ENCODE data around the gene CDH4. TPM values are rescaled to one million over a fixed set of nuclear protein-coding genes. Genes with fewer than 3 reads are reported as not detected.

The CDH4 gene
- total RNA-seq, 1 donor from 2014 or later: 3.2 TPM

GRCh38 chr20:61818746-61819573, 566.9 kb downstream of the CDH4 start:
- Mint-ChIP-seq H3K27me3 (ENCODE audit: low read depth, unreplicated experiment) (peaks cover 39% of the 10 kb centered on the region), H3K4me1 (ENCODE audit: low read depth, unreplicated experiment) (no peaks in the 10 kb centered on the region), H3K36me3 (ENCODE audit: low read depth, unreplicated experiment) (no peaks in the 10 kb centered on the region), H3K27ac (ENCODE audit: unreplicated experiment) (no peak overlapping the region), H3K9me3 (ENCODE audit: unreplicated experiment) (peaks cover 3% of the 10 kb centered on the region), H3K4me3 (ENCODE audit: unreplicated experiment) (no peak overlapping the region)
- H3K4me2 ChIP-seq (ENCODE audit: low read length): no peak overlapping the region
- H3K9ac ChIP-seq (ENCODE audit: low read length): no peak overlapping the region
- no peaks in the 10 kb centered on the region for H3K27me3 ChIP-seq (ENCODE audit: insufficient read depth, low read length)
- H3K9me3 ChIP-seq (ENCODE audit: insufficient read depth, low read depth, low read length): no peaks in the 10 kb centered on the region
- H3K27ac ChIP-seq (ENCODE audit: low read depth, low read length): no peak overlapping the region
- H3K4me3 ChIP-seq (ENCODE audit: insufficient read depth, low read depth, low read length): no peak overlapping the region
- H4K20me1 ChIP-seq (ENCODE audit: insufficient read depth, low read length): no peaks in the 10 kb centered on the region
- no peaks in the 10 kb centered on the region for H3K79me2 ChIP-seq (ENCODE audit: insufficient read depth, low read length)
- FAIRE-seq (no peak), DNase-seq (ENCODE audit: low read depth) (no peak)
- H3K4me1 ChIP-seq (ENCODE audit: insufficient read depth, low read length): no peaks in the 10 kb centered on the region
- H2AFZ ChIP-seq (ENCODE audit: low read depth, low read length): no peak overlapping the region
- H3K36me3 ChIP-seq (ENCODE audit: insufficient read depth, low read length): no peaks in the 10 kb centered on the region
- TF ChIP-seq EZH2 (IDR thresholded peaks at IDR 0.05; ENCODE audit: insufficient read depth, low read length): no peak
- no peak for TF ChIP-seq CTCF (IDR thresholded peaks at IDR 0.05; ENCODE audit: insufficient read depth, low read depth, low read length)

GRCh38 chr20:61819574-61819846, 567.4 kb downstream of the CDH4 start:
- H3K36me3 ChIP-seq (ENCODE audit: insufficient read depth, low read length): no peaks in the 10 kb centered on the region
- Mint-ChIP-seq H3K36me3 (ENCODE audit: low read depth, unreplicated experiment) (no peaks in the 10 kb centered on the region), H3K9me3 (ENCODE audit: unreplicated experiment) (peaks cover 3% of the 10 kb centered on the region), H3K4me1 (ENCODE audit: low read depth, unreplicated experiment) (no peaks in the 10 kb centered on the region), H3K27ac (ENCODE audit: unreplicated experiment) (no peak overlapping the region), H3K27me3 (ENCODE audit: low read depth, unreplicated experiment) (peaks cover 39% of the 10 kb centered on the region), H3K4me3 (ENCODE audit: unreplicated experiment) (no peak overlapping the region)
- H3K79me2 ChIP-seq (ENCODE audit: insufficient read depth, low read length): no peaks in the 10 kb centered on the region
- DNase-seq (ENCODE audit: low read depth): no peak
- H3K9me3 ChIP-seq (ENCODE audit: insufficient read depth, low read depth, low read length): no peaks in the 10 kb centered on the region
- no peak overlapping the region for H3K4me3 ChIP-seq (ENCODE audit: insufficient read depth, low read depth, low read length)
- H4K20me1 ChIP-seq (ENCODE audit: insufficient read depth, low read length): no peaks in the 10 kb centered on the region
- H2AFZ ChIP-seq (ENCODE audit: low read depth, low read length): no peak overlapping the region
- FAIRE-seq: no peak
- no peaks in the 10 kb centered on the region for H3K27me3 ChIP-seq (ENCODE audit: insufficient read depth, low read length)
- H3K4me1 ChIP-seq (ENCODE audit: insufficient read depth, low read length): no peaks in the 10 kb centered on the region
- H3K27ac ChIP-seq (ENCODE audit: low read depth, low read length): no peak overlapping the region
- TF ChIP-seq EZH2 (IDR thresholded peaks at IDR 0.05; ENCODE audit: insufficient read depth, low read length) (no peak), CTCF (IDR thresholded peaks at IDR 0.05; ENCODE audit: insufficient read depth, low read depth, low read length) (no peak)
- no peak overlapping the region for H3K4me2 ChIP-seq (ENCODE audit: low read length)
- H3K9ac ChIP-seq (ENCODE audit: low read length): no peak overlapping the region

Measured in astrocyte (in vitro differentiated cells and primary cell).